ENCODE results near the gene RAD18. TPM values are rescaled to one million over a fixed set of nuclear protein-coding genes. Genes with fewer than 3 reads are reported as not detected.

RAD18 gene
- total RNA-seq, 1 experiment from 2014 or later, result 42.5 TPM

GRCh38 chr3:8852511-8852910, 110.8 kb downstream of the RAD18 start:
- no TSS peak for BruUV-seq (replicated peaks)
- H3K9me3 ChIP-seq (ENCODE audit: low read depth, low read length, poor library complexity, severe bottlenecking), result no peaks in the 10 kb centered on the region
- no peak overlapping the region for H3K4me3 ChIP-seq (ENCODE audit: low read depth, low read length, poor library complexity, severe bottlenecking)
- no peaks in the 10 kb centered on the region for H3K27me3 ChIP-seq (replicated peaks; ENCODE audit: insufficient read depth, low read depth, low read length, poor library complexity)
- no peaks in the 10 kb centered on the region for H3K4me1 ChIP-seq (ENCODE audit: insufficient read depth, low read length, poor library complexity, severe bottlenecking)
- no peak for DNase-seq (ENCODE audit: low spot score)
- intact Hi-C loops (cut with micrococcal nuclease; ENCODE audit: unreplicated experiment), result no loop called here
- no peaks in the 10 kb centered on the region for H3K36me3 ChIP-seq (ENCODE audit: insufficient read depth, low read length, poor library complexity, severe bottlenecking)
- no peak overlapping the region for H3K27ac ChIP-seq (ENCODE audit: low read depth, low read length, poor library complexity, severe bottlenecking)
- ChIA-PET CTCF (no interaction called here), POLR2A (ENCODE audit: low non-redundant PET) (no interaction called here)
- TF ChIP-seq EZH2 (IDR thresholded peaks at IDR 0.05; ENCODE audit: borderline replicate concordance, low read depth, low read length, poor library complexity, severe bottlenecking), result no peak
- TF ChIP-seq, protein P1, sequence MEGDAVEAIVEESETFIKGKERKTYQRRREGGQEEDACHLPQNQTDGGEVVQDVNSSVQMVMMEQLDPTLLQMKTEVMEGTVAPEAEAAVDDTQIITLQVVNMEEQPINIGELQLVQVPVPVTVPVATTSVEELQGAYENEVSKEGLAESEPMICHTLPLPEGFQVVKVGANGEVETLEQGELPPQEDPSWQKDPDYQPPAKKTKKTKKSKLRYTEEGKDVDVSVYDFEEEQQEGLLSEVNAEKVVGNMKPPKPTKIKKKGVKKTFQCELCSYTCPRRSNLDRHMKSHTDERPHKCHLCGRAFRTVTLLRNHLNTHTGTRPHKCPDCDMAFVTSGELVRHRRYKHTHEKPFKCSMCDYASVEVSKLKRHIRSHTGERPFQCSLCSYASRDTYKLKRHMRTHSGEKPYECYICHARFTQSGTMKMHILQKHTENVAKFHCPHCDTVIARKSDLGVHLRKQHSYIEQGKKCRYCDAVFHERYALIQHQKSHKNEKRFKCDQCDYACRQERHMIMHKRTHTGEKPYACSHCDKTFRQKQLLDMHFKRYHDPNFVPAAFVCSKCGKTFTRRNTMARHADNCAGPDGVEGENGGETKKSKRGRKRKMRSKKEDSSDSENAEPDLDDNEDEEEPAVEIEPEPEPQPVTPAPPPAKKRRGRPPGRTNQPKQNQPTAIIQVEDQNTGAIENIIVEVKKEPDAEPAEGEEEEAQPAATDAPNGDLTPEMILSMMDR (conservative IDR thresholded peaks at IDR 0.05; ENCODE audit: low read depth, low read length), result no peak

DNA sequence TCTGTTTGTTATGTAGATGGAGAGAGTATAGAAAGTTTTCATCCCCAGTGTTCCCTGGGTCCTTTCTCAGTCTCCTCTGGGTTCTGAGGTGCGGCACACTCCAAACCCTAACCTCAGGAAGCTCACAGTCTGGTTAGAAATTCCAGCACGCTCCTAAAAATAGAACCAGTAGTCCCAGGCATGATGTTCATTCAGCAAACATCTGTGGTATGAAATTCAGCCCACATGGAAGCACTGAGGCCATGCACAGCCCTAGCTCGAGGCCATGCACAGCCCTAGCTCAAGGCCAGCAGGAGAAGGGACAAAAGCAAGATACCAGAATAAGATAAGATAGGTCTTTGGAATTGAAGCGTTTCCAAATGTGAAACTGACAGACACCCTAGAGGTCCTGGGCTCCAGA, 111.6 kb downstream of the RAD18 start:
- ChIA-PET CTCF (no interaction called here), POLR2A (ENCODE audit: low non-redundant PET) (no interaction called here)
- BruUV-seq (replicated peaks), result no TSS peak
- no peaks in the 10 kb centered on the region for H3K9me3 ChIP-seq (ENCODE audit: low read depth, low read length, poor library complexity, severe bottlenecking)
- no peak overlapping the region for H3K27ac ChIP-seq (ENCODE audit: low read depth, low read length, poor library complexity, severe bottlenecking)
- H3K36me3 ChIP-seq (ENCODE audit: insufficient read depth, low read length, poor library complexity, severe bottlenecking), result no peaks in the 10 kb centered on the region
- no peaks in the 10 kb centered on the region for H3K4me1 ChIP-seq (ENCODE audit: insufficient read depth, low read length, poor library complexity, severe bottlenecking)
- no peak for TF ChIP-seq EZH2 (IDR thresholded peaks at IDR 0.05; ENCODE audit: borderline replicate concordance, low read depth, low read length, poor library complexity, severe bottlenecking)
- TF ChIP-seq, protein P1 (conservative IDR thresholded peaks at IDR 0.05; ENCODE audit: low read depth, low read length), result no peak
- no peak for DNase-seq (ENCODE audit: low spot score)
- no peak overlapping the region for H3K4me3 ChIP-seq (ENCODE audit: low read depth, low read length, poor library complexity, severe bottlenecking)
- no peaks in the 10 kb centered on the region for H3K27me3 ChIP-seq (replicated peaks; ENCODE audit: insufficient read depth, low read depth, low read length, poor library complexity)
- intact Hi-C loops (cut with micrococcal nuclease; ENCODE audit: unreplicated experiment), result no loop called here

DNA sequence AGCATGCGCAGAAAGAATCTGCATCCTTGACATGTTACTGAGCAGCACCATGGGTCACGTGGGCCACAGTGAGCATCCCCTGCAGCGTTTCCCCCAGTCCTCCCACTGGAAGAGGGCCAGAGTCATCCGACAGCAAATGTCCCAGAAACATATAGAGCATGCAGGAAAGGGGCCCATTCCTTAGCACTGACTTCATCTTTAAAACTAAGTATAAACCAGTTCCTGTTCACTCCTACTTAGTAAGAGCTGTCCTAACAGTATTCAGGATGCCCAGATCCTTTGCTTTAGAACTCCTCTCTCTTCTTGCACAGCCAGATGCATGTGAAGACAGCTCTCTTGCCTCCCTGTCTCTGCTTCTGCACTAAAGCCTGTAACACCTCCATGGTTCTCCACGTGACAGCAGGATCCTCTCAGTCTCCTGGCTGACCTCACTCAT, 114.6 kb downstream of the RAD18 start:
- POLR2A ChIA-PET (ENCODE audit: low non-redundant PET), result no interaction called here
- TF ChIP-seq, protein P1 (conservative IDR thresholded peaks at IDR 0.05; ENCODE audit: low read depth, low read length), result no peak
- TF ChIP-seq EZH2 (IDR thresholded peaks at IDR 0.05; ENCODE audit: borderline replicate concordance, low read depth, low read length, poor library complexity, severe bottlenecking), result no peak
- no peak overlapping the region for H3K4me3 ChIP-seq (ENCODE audit: low read depth, low read length, poor library complexity, severe bottlenecking)
- CTCF ChIA-PET, result no interaction called here
- intact Hi-C loops (cut with micrococcal nuclease; ENCODE audit: unreplicated experiment), result no loop called here
- no peak overlapping the region for H3K27ac ChIP-seq (ENCODE audit: low read depth, low read length, poor library complexity, severe bottlenecking)
- no peak for DNase-seq (ENCODE audit: low spot score)
- no peaks in the 10 kb centered on the region for H3K9me3 ChIP-seq (ENCODE audit: low read depth, low read length, poor library complexity, severe bottlenecking)
- no TSS peak for BruUV-seq (replicated peaks)
- H3K27me3 ChIP-seq (replicated peaks; ENCODE audit: insufficient read depth, low read depth, low read length, poor library complexity), result no peaks in the 10 kb centered on the region
- H3K36me3 ChIP-seq (ENCODE audit: insufficient read depth, low read length, poor library complexity, severe bottlenecking), result no peaks in the 10 kb centered on the region
- no peaks in the 10 kb centered on the region for H3K4me1 ChIP-seq (ENCODE audit: insufficient read depth, low read length, poor library complexity, severe bottlenecking)
